Mucosa of descending colon (tissue), 3 donors: ENCODE measurements around the gene CCND1. TPM values are rescaled to one million over a fixed set of nuclear protein-coding genes. Genes with fewer than 3 reads are reported as not detected.

Experiments used
- ATAC-seq: fragments of 200-7000 bp; cut with Tn5 transposase; one replicate; pipeline ENCODE4 v1.9.1; 2020; ENCODE audit warnings: mild to moderate bottlenecking, moderate library complexity
- DNase-seq, 3 donors: peaks; one replicate each; pipeline ENCODE4 v3.0.0-alpha.2; 2020
- H3K36me3 ChIP-seq: fragments of 200-600 bp; one replicate; pipeline ENCODE4 v1.8.0; 2021; ENCODE audit warnings: low read depth, mild to moderate bottlenecking
- H3K4me1 ChIP-seq: fragments of 200-600 bp; one replicate; pipeline ENCODE4 v1.8.0; 2021; ENCODE audit warnings: low read depth, mild to moderate bottlenecking
- H3K4me3 ChIP-seq: fragments of 200-600 bp; one replicate; pipeline ENCODE4 v1.8.0; 2021; ENCODE audit warnings: mild to moderate bottlenecking
- H3K9me3 ChIP-seq: fragments of 200-600 bp; one replicate; pipeline ENCODE4 v1.8.0; 2021; ENCODE audit warnings: mild to moderate bottlenecking
- intact Hi-C, 2 donors: fragments of 100-400 bp; cut with DNase I in 1 of 2; cut with micrococcal nuclease in 1 of 2; formaldehyde crosslinking; loops; one replicate each; pipeline versions ENCODE4 v1.11.0 to v1.11.1; 2022; cut with DNase I, micrococcal nuclease
- total RNA-seq, 3 donors: library from RNA; stranded (reverse); fragmentation: NEBNext Ultra II Directional in 2 of 3; extraction: Animal tissue kit (Norgen Biotek cat#: 25700) in 2 of 3; gene quantifications; one replicate each; pipeline versions ENCODE4 v1.2.1 to v1.2.4, GENCODE V29; 2021 to 2023
- TF ChIP-seq, protein P1 (sequence below): fragments of 200-600 bp; IDR thresholded peaks from one replicate; pipeline ENCODE4 v1.8.0; 2022; ENCODE audit warnings: antibody characterized with exemption, mild to moderate bottlenecking
- donor health status: DM: no; HTN: no; CAD: no; lungs with moderate emphysema.
- donor health status: DM: no; HTN: no; CAD: no.
- donor health status: DM: no; HTN: yes; CAD: no.

Gene CCND1
- total RNA-seq, 3 donors from 2014 or later = 44.6 to 82.4 (median 58.9) TPM

GRCh38 chr11:69635804-69636511 lies 5.0 kb upstream of the CCND1 start:
- TF ChIP-seq, protein P1, sequence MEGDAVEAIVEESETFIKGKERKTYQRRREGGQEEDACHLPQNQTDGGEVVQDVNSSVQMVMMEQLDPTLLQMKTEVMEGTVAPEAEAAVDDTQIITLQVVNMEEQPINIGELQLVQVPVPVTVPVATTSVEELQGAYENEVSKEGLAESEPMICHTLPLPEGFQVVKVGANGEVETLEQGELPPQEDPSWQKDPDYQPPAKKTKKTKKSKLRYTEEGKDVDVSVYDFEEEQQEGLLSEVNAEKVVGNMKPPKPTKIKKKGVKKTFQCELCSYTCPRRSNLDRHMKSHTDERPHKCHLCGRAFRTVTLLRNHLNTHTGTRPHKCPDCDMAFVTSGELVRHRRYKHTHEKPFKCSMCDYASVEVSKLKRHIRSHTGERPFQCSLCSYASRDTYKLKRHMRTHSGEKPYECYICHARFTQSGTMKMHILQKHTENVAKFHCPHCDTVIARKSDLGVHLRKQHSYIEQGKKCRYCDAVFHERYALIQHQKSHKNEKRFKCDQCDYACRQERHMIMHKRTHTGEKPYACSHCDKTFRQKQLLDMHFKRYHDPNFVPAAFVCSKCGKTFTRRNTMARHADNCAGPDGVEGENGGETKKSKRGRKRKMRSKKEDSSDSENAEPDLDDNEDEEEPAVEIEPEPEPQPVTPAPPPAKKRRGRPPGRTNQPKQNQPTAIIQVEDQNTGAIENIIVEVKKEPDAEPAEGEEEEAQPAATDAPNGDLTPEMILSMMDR = no peak
- no peaks in the 10 kb centered on the region for H3K9me3 ChIP-seq
- no peak overlapping the region for H3K4me3 ChIP-seq
- intact Hi-C loops = no loop called here
- no peak for ATAC-seq
- DNase-seq = no peak
- H3K4me1 ChIP-seq = peaks cover 41% of the 10 kb centered on the region
- no peaks in the 10 kb centered on the region for H3K36me3 ChIP-seq

GRCh38 chr11:69636512-69637197 lies 4.3 kb upstream of the CCND1 start:
- peaks cover 45% of the 10 kb centered on the region for H3K4me1 ChIP-seq
- intact Hi-C loops = no loop called here
- peak; percentile 68 to 77 (median 77) for DNase-seq

DNA sequence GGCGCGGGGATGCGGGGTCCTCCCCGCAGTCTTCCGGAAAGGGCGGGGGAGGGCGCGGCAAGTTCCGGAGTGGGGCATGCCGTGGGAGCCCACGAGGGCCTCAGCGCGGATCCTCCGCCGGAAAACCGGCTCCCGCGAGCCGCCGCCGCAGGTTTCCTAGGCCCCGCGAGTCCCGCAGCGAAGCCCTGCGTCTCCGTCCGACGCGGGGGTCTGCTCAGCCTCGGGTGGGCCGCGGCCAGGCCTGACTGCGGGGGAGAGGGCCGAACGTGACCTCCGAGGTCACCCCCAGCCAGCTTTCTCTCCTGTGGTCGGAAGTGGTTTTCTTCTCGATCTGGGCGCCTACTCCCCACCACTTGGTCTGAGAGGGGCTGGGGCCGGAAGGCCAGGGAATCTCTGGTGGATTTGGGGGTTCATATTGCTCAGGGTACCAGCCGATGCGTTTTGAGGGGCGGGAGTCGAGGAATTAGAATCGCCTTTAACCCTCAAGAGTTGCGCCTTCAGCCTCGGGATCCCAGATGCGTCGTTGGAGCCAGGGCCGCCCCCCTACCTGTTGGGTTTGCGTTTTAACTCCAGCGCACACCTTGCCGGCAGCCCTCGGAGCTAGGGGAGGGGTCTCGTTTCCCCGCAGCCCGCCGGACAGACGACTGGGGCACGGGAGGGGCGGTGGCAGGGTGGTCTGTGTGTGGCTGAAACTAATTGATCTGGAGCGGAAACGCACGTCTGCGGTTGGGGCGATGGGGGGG lies 3.6 kb upstream of the CCND1 start:
- Histone ChIP-seq H3K4me3 (no peak overlapping the region), H3K36me3 (no peaks in the 10 kb centered on the region), H3K4me1 (peaks cover 46% of the 10 kb centered on the region), H3K9me3 (no peaks in the 10 kb centered on the region)
- DNase-seq (peak; percentile 24 to 48 (median 46)), ATAC-seq (no peak)
- intact Hi-C loops = no loop called here
- TF ChIP-seq, protein P1 = no peak

More at GRCh38 chr11:69636512-69637197, 4.3 kb upstream of the CCND1 start:
- peak; percentile 51 for ATAC-seq
- H3K36me3 ChIP-seq = no peaks in the 10 kb centered on the region
- TF ChIP-seq, protein P1 = no peak
- no peaks in the 10 kb centered on the region for H3K9me3 ChIP-seq
- no peak overlapping the region for H3K4me3 ChIP-seq

DNA sequence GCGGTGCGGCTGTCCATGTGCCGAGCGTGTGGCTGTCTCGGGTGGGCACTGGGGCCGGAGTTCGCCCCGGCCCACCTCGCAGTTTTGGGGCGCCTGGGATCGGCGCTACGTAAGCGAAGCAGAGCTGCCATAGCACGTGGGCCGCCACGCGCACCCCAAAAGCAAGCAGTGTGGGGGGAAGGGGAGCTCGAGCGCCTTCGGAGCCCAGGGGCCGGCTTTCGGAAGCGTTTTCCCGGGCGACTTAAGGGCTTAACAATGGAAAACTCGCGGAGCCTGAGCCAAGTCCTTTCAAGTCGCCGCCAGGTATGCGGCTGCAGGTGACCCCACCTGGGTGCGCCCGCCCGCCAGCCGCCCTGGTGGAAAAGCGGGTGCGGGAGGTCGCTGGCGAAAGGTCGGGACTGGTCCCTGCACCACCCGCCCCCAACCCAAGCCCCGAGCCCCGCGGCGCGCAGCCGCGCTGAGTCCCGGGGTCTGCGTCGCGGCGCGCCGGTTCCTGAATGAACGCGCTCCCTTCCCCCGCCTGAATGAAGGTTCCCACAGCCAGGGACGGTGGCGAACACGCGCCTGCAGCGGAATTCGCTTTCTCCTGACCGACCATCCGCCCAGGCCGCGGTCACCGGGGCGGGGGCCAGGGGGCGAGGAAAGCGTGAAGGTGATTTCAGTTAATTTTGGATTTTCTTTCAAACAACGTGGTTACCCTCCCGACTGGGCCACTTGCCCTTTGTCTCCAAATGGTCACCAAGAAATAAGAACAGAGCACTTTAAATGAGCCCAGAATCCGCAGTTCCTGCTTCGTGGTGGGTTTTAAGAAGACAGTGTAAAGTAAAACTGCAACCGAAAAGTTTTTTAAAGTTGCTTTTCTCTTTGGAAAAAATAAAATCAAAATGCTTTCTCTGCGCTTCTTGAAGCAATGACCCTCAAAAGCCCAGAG lies 2.8 kb upstream of the CCND1 start:
- DNase-seq = peak; percentile 68 to 78 (median 77)
- H3K9me3 ChIP-seq = no peaks in the 10 kb centered on the region
- TF ChIP-seq, protein P1 = no peak
- no peaks in the 10 kb centered on the region for H3K36me3 ChIP-seq
- H3K4me3 ChIP-seq = no peak overlapping the region
- peaks cover 47% of the 10 kb centered on the region for H3K4me1 ChIP-seq
- intact Hi-C loops = no loop called here
- peak; percentile 33 for ATAC-seq
